ENCODE data around the gene RBM41.
"Not testable (repeated sequence)": the region's sequence is repeated elsewhere in the genome, so short reads cannot be mapped to it uniquely, and the experiment has no call there.

Gene RBM41

GRCh38 chrX:107118322-107119147 lies at the start of gene RBM41:
RBM41 (minus strand) TSS chrX:107118822; CDS start chrX:107118773, 49 bp downstream.
- no peak for DNase-seq

GRCh38 chrX:107168257-107168656 lies 49.6 kb upstream of the RBM41 start:
- DNase-seq, result no peak

- no peak for DNase-seq
Observed at GRCh38 chrX:107167163-107167921, 48.7 kb upstream of the RBM41 start.

GRCh38 chrX:107157618-107158017 lies 39.0 kb upstream of the RBM41 start:
- DNase-seq, result not testable (repeated sequence)

GRCh38 chrX:107155621-107156430 lies 37.2 kb upstream of the RBM41 start:
- DNase-seq, result not testable (repeated sequence)

GRCh38 chrX:107154787-107155620 lies 36.4 kb upstream of the RBM41 start:
- no peak for DNase-seq

- DNase-seq, result no peak
Observed at GRCh38 chrX:107153005-107153404, 34.4 kb upstream of the RBM41 start.

- DNase-seq, result no peak
Observed at GRCh38 chrX:107146670-107147069, 28.0 kb upstream of the RBM41 start.

- no peak for DNase-seq
Observed at GRCh38 chrX:107135965-107136307, 17.3 kb upstream of the RBM41 start.

GRCh38 chrX:107135049-107135964 lies 16.7 kb upstream of the RBM41 start:
- DNase-seq, result no peak

- DNase-seq, result no peak
Observed at GRCh38 chrX:107123750-107124149, 5.1 kb upstream of the RBM41 start.

GRCh38 chrX:107119283-107119682 lies 661 bp upstream of the RBM41 start:
- no peak for DNase-seq

GRCh38 chrX:107117993-107118321 lies 665 bp downstream of the RBM41 start:
- no peak for DNase-seq

GRCh38 chrX:107107459-107107858 lies 11.2 kb downstream of the RBM41 start:
- no peak for DNase-seq

GRCh38 chrX:107102980-107103379 lies 15.6 kb downstream of the RBM41 start:
- no peak for DNase-seq

- DNase-seq, result no peak
Observed at GRCh38 chrX:107076158-107076557, 42.5 kb downstream of the RBM41 start.

GRCh38 chrX:107057731-107058130 lies 60.9 kb downstream of the RBM41 start:
- not testable (repeated sequence) for DNase-seq

GRCh38 chrX:107054978-107055377 lies 63.6 kb downstream of the RBM41 start:
- DNase-seq, result no peak

- DNase-seq, result no peak
Observed at GRCh38 chrX:107050195-107050709, 68.4 kb downstream of the RBM41 start.

- no peak for DNase-seq
Observed at GRCh38 chrX:107047622-107048021, 71.0 kb downstream of the RBM41 start.

- DNase-seq, result no peak
Observed at GRCh38 chrX:107029752-107030151, 88.9 kb downstream of the RBM41 start.

Measured in 8988T (cell line).